Activated B cell treated with CpG ODN at 0.5 μM for 24 hours (primary cell): ENCODE results near the gene TBC1D9. TPM values are rescaled to one million over a fixed set of nuclear protein-coding genes. Genes with fewer than 3 reads are reported as not detected.

Experiments
- ATAC-seq: fragments of 200-7000 bp; cut with Tn5 transposase; one replicate; pipeline ENCODE4 v1.10.0; 2021; ENCODE audit warnings: low read depth, mild to moderate bottlenecking, moderate library complexity
- CTCF ChIA-PET: fragments of 350-600 bp; sonication (Branson Sonifier 250); formaldehyde crosslinking; loops from one replicate; lab custom pipeline; 2021; ENCODE audit warnings: antibody characterized with exemption; lab: Charles Lee
- POLR2A ChIA-PET: fragments of 350-600 bp; sonication (Branson Sonifier 250); formaldehyde crosslinking; loops from one replicate; lab custom pipeline; 2021; ENCODE audit warnings: antibody characterized with exemption; lab: Charles Lee
- DNase-seq: peaks from one replicate; pipeline ENCODE4 v3.0.0; 2022
- H3K27ac Mint-ChIP-seq: one replicate; pipeline ENCODE4 v1.8.0; 2020; ENCODE audit warnings: mixed read lengths
- H3K27me3 Mint-ChIP-seq: one replicate; pipeline ENCODE4 v1.8.0; 2021; ENCODE audit warnings: mixed read lengths
- H3K36me3 Mint-ChIP-seq: one replicate; pipeline ENCODE4 v1.8.0; 2021; ENCODE audit warnings: low read depth, mixed read lengths
- H3K4me1 Mint-ChIP-seq: one replicate; pipeline ENCODE4 v1.8.0; 2021; ENCODE audit warnings: mixed read lengths
- H3K4me3 Mint-ChIP-seq: one replicate; pipeline ENCODE4 v1.8.0; 2020; ENCODE audit warnings: mild to moderate bottlenecking, mixed read lengths
- H3K9me3 Mint-ChIP-seq: one replicate; pipeline ENCODE4 v1.8.0; 2020; ENCODE audit warnings: mixed read lengths
- CTCF ChIP-seq: fragments of 200-600 bp; IDR thresholded peaks from one replicate; pipeline ENCODE4 v1.8.0; 2022; ENCODE audit warnings: antibody characterized with exemption, mild to moderate bottlenecking
- intact Hi-C: fragments of 100-400 bp; cut with micrococcal nuclease; formaldehyde crosslinking; loops from one replicate; pipeline ENCODE4 v1.15.1; 2024
- total RNA-seq: library from RNA; stranded (reverse); gene quantifications from 2 replicates; pipeline ENCODE4 v1.2.3, GENCODE V29; 2022

TBC1D9 gene
- total RNA-seq, 1 donor from 2014 or later: 46.0 TPM

GRCh38 chr4:140635606-140636005 is 120.6 kb downstream of the TBC1D9 start:
- Mint-ChIP-seq H3K36me3 (peaks cover 79% of the 10 kb centered on the region), H3K9me3 (no peaks in the 10 kb centered on the region), H3K27ac (no peak overlapping the region), H3K4me1 (peaks cover 3% of the 10 kb centered on the region), H3K27me3 (no peaks in the 10 kb centered on the region), H3K4me3 (no peak overlapping the region)
- CTCF ChIA-PET: no interaction called here
- no peak for TF ChIP-seq CTCF
- no peak for ATAC-seq
- POLR2A ChIA-PET: interaction anchor here (0.7 kb wide), 1 partner anchor 223 kb away, joined by 4 read pairs; no protein-coding TSS in a partner anchor
- intact Hi-C loops: no loop called here
- no peak for DNase-seq

DNA sequence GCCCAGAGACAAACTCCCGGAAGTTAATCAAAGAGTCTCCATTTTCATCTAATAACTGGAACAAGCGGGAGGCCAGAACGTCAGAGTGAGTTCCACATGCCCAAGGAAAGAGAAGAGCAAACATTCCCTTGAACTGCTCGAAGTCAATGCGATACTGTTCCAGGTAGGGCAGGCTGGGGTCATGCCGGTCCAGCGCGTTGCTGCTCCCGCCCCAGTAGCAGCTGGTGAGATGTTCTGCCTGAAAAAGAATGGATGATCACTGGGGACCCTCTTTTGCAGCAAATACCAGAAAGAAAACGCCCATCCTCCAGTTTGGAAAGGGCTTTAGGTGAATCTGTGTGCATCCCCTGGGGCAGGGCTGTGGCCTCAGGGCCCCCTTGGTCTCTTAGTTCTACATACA is 122.2 kb downstream of the TBC1D9 start:
- Mint-ChIP-seq H3K4me3 (no peak overlapping the region), H3K9me3 (no peaks in the 10 kb centered on the region), H3K4me1 (peaks cover 3% of the 10 kb centered on the region), H3K27me3 (no peaks in the 10 kb centered on the region), H3K27ac (no peak overlapping the region), H3K36me3 (peaks cover 76% of the 10 kb centered on the region)
- no peak for ATAC-seq
- CTCF ChIA-PET: no interaction called here
- POLR2A ChIA-PET: no interaction called here
- intact Hi-C loops: no loop called here
- no peak for TF ChIP-seq CTCF
- no peak for DNase-seq

- H3K36me3 Mint-ChIP-seq: peaks cover 82% of the 10 kb centered on the region
- H3K27me3 Mint-ChIP-seq: no peaks in the 10 kb centered on the region
- TF ChIP-seq CTCF: no peak
- ATAC-seq: no peak
- POLR2A ChIA-PET: no interaction called here
- CTCF ChIA-PET: interaction anchor here (1.4 kb wide), 1 partner anchor 217 kb away, joined by 3 read pairs; no protein-coding TSS in a partner anchor
- H3K27ac Mint-ChIP-seq: no peak overlapping the region
- DNase-seq: no peak
- no peak overlapping the region for H3K4me3 Mint-ChIP-seq
- intact Hi-C loops: no loop called here
- H3K9me3 Mint-ChIP-seq: no peaks in the 10 kb centered on the region
- H3K4me1 Mint-ChIP-seq: peaks cover 3% of the 10 kb centered on the region
Measured at GRCh38 chr4:140633124-140633523, 123.1 kb downstream of the TBC1D9 start.

DNA sequence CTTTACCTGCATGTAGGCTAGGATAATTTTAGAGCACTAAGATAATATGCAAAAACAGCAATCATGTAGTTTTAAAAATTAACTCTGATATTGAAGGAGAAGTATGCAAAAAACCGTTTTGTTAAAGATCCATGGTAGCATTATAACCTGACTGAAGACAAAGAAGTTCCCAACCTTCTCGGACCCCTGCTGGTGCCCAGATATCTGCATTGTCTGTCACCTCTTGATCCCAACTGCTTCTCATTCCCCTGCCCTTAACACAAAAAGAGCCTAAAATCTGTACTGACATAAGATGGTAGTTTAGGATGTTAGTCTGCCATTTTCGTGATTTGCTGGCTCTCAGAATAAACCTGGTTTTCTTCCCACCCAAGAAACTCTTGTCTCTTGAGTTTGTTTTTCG is 125.9 kb downstream of the TBC1D9 start:
- no peak overlapping the region for H3K4me3 Mint-ChIP-seq
- H3K27me3 Mint-ChIP-seq: no peaks in the 10 kb centered on the region
- ATAC-seq (no peak), DNase-seq (no peak)
- ChIA-PET POLR2A (no interaction called here), CTCF (no interaction called here)
- intact Hi-C loops: no loop called here
- peaks cover 80% of the 10 kb centered on the region for H3K36me3 Mint-ChIP-seq
- TF ChIP-seq CTCF: no peak
- H3K9me3 Mint-ChIP-seq: no peaks in the 10 kb centered on the region
- H3K27ac Mint-ChIP-seq: no peak overlapping the region
- no peaks in the 10 kb centered on the region for H3K4me1 Mint-ChIP-seq

DNA sequence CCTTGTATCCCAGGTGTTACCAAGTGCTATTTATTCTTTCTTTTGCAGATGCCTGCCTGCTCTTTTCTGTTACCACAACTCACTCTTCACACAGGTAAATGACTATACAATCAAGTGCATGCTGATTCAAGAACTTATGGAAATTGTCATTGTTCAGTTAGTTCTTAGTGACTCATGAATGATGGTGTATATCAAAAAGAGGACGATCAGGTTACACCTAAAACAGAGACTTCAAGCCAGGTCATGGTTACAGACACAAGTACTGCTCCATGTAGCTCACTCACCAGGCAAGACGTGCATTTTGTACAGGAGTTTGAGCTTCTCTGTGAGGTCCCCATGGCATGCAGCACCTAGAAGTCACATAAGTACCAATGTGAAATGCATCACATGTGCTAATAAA is 128.2 kb downstream of the TBC1D9 start:
- no peaks in the 10 kb centered on the region for H3K9me3 Mint-ChIP-seq
- POLR2A ChIA-PET: no interaction called here
- ATAC-seq (no peak), DNase-seq (no peak)
- H3K36me3 Mint-ChIP-seq: peaks cover 84% of the 10 kb centered on the region
- CTCF ChIA-PET: interaction anchor here (1.1 to 1.2 kb wide), 2 partner anchors 225 to 268 kb away, joined by 3 to 5 read pairs; no protein-coding TSS in a partner anchor
- H3K27me3 Mint-ChIP-seq: no peaks in the 10 kb centered on the region
- TF ChIP-seq CTCF: no peak
- intact Hi-C loops: no loop called here
- no peaks in the 10 kb centered on the region for H3K4me1 Mint-ChIP-seq
- no peak overlapping the region for H3K27ac Mint-ChIP-seq
- H3K4me3 Mint-ChIP-seq: no peak overlapping the region
